Measurements from ENCODE around the gene SPEM1.

DNA sequence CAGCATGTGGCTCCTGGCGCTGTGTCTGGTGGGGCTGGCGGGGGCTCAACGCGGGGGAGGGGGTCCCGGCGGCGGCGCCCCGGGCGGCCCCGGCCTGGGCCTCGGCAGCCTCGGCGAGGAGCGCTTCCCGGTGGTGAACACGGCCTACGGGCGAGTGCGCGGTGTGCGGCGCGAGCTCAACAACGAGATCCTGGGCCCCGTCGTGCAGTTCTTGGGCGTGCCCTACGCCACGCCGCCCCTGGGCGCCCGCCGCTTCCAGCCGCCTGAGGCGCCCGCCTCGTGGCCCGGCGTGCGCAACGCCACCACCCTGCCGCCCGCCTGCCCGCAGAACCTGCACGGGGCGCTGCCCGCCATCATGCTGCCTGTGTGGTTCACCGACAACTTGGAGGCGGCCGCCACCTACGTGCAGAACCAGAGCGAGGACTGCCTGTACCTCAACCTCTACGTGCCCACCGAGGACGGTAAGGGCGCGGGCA is 11.8 kb upstream of the SPEM1 start:
- TF ChIP-seq, protein P1, sequence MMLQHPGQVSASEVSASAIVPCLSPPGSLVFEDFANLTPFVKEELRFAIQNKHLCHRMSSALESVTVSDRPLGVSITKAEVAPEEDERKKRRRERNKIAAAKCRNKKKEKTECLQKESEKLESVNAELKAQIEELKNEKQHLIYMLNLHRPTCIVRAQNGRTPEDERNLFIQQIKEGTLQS (CRISPR knock-in tag; IDR thresholded peaks at IDR 0.05) = no peak
- no peak for TF ChIP-seq POLR2A (IDR thresholded peaks at IDR 0.05; ENCODE audit: insufficient read depth in 1 of 2, low read depth in 2 of 2, low read length in 2 of 2)
